Parathyroid adenoma (tissue), 2 donors: Measurements from ENCODE around the gene PBX2.
A peak's percentile ranks its signal among the peaks of the same experiment; 100 is the strongest.

Source experiments
- H2AFZ ChIP-seq: fragments of 300-600 bp; sonication (generic); one replicate; pipeline ENCODE4 v1.7.0; 2017; ENCODE audit warnings: antibody characterized with exemption, mild to moderate bottlenecking
- H3K27ac ChIP-seq: fragments of 300-600 bp; sonication (generic); one replicate; pipeline ENCODE4 v1.7.0; 2017
- H3K27me3 ChIP-seq: fragments of 300-600 bp; sonication (generic); one replicate; pipeline ENCODE4 v1.7.0; 2017; ENCODE audit warnings: low read length; ENCODE audit not compliant: control insufficient read depth, insufficient read depth
- H3K36me3 ChIP-seq: fragments of 300-600 bp; sonication (generic); one replicate; pipeline ENCODE4 v1.7.0; 2017; ENCODE audit warnings: low read length; ENCODE audit not compliant: control insufficient read depth, insufficient read depth
- H3K4me1 ChIP-seq: fragments of 300-600 bp; sonication (generic); one replicate; pipeline ENCODE4 v1.7.0; 2017; ENCODE audit warnings: control low read depth
- H3K4me2 ChIP-seq: fragments of 300-600 bp; sonication (generic); one replicate; pipeline ENCODE4 v1.7.0; 2017; ENCODE audit warnings: low read length
- H3K4me3 ChIP-seq: fragments of 300-600 bp; sonication (generic); one replicate; pipeline ENCODE4 v1.7.0; 2017; ENCODE audit warnings: low read depth, low read length
- H3K79me2 ChIP-seq: fragments of 300-600 bp; sonication (generic); one replicate; pipeline ENCODE4 v1.7.0; 2017; ENCODE audit warnings: control low read depth
- H3K9ac ChIP-seq: fragments of 300-600 bp; sonication (generic); one replicate; pipeline ENCODE4 v1.7.0; 2017; ENCODE audit warnings: mild to moderate bottlenecking
- H3K9me3 ChIP-seq: fragments of 300-600 bp; sonication (generic); one replicate; pipeline ENCODE4 v1.7.0; 2017; ENCODE audit warnings: low read length; ENCODE audit not compliant: control insufficient read depth
- TF ChIP-seq, protein P1 (sequence below): fragments of 300-600 bp; sonication (generic); IDR thresholded peaks from one replicate; pipeline ENCODE4 v1.7.0; 2017; ENCODE audit warnings: antibody characterized with exemption, mild to moderate bottlenecking
- donor health status: primary hyperparathyroidism.

Gene PBX2

DNA sequence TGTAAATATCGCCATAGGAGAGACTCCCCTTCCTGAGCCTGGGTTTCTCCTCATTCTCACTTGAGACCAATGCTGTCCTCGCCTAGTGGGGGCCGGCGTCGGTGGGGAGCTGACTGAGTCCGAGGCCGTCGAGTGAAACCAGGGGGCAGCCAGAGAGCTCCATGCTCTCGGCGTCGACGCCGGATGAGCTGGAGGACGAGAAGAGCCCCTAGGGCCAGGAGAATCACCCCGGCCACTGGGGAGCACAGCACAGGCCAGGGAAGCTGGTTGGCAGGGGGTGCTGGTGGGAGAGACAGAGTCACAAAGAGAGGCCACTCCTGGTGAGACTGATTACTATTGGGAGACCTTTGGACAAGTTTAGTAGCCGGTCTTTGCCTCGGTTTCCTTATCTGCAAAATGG, 8.9 kb upstream of the PBX2 start:
- H3K9ac ChIP-seq = no peak overlapping the region
- no peak overlapping the region for H3K4me3 ChIP-seq
- no peaks in the 10 kb centered on the region for H3K79me2 ChIP-seq
- H3K4me1 ChIP-seq = no peaks in the 10 kb centered on the region
- no peaks in the 10 kb centered on the region for H3K36me3 ChIP-seq
- no peaks in the 10 kb centered on the region for H3K9me3 ChIP-seq
- TF ChIP-seq, protein P1, sequence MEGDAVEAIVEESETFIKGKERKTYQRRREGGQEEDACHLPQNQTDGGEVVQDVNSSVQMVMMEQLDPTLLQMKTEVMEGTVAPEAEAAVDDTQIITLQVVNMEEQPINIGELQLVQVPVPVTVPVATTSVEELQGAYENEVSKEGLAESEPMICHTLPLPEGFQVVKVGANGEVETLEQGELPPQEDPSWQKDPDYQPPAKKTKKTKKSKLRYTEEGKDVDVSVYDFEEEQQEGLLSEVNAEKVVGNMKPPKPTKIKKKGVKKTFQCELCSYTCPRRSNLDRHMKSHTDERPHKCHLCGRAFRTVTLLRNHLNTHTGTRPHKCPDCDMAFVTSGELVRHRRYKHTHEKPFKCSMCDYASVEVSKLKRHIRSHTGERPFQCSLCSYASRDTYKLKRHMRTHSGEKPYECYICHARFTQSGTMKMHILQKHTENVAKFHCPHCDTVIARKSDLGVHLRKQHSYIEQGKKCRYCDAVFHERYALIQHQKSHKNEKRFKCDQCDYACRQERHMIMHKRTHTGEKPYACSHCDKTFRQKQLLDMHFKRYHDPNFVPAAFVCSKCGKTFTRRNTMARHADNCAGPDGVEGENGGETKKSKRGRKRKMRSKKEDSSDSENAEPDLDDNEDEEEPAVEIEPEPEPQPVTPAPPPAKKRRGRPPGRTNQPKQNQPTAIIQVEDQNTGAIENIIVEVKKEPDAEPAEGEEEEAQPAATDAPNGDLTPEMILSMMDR = no peak
- H2AFZ ChIP-seq = no peak overlapping the region
- no peak overlapping the region for H3K4me2 ChIP-seq
- no peaks in the 10 kb centered on the region for H3K27me3 ChIP-seq
- no peak overlapping the region for H3K27ac ChIP-seq

DNA sequence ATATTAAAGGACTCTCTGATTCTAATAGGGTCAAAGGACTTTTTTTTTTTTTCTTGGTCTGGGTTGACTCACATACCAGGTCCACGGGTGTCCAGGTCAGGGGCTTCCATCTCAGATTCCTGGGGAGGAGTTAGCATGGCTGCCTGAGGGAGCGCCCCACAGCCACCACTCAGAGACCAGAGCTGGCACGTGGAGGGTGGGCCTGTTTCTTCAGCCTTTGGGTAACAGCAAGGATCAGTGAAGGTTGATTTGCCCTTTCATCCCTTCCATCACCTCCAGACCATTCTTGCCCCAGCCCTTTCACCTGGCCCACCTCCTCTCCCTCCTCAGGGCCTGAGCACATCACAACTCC, 8.3 kb upstream of the PBX2 start:
- no peaks in the 10 kb centered on the region for H3K36me3 ChIP-seq
- TF ChIP-seq, protein P1 = no peak
- H2AFZ ChIP-seq = no peak overlapping the region
- no peaks in the 10 kb centered on the region for H3K79me2 ChIP-seq
- H3K27ac ChIP-seq = no peak overlapping the region
- H3K4me3 ChIP-seq = no peak overlapping the region
- H3K9me3 ChIP-seq = no peaks in the 10 kb centered on the region
- no peaks in the 10 kb centered on the region for H3K27me3 ChIP-seq
- no peaks in the 10 kb centered on the region for H3K4me1 ChIP-seq
- no peak overlapping the region for H3K9ac ChIP-seq
- no peak overlapping the region for H3K4me2 ChIP-seq

DNA sequence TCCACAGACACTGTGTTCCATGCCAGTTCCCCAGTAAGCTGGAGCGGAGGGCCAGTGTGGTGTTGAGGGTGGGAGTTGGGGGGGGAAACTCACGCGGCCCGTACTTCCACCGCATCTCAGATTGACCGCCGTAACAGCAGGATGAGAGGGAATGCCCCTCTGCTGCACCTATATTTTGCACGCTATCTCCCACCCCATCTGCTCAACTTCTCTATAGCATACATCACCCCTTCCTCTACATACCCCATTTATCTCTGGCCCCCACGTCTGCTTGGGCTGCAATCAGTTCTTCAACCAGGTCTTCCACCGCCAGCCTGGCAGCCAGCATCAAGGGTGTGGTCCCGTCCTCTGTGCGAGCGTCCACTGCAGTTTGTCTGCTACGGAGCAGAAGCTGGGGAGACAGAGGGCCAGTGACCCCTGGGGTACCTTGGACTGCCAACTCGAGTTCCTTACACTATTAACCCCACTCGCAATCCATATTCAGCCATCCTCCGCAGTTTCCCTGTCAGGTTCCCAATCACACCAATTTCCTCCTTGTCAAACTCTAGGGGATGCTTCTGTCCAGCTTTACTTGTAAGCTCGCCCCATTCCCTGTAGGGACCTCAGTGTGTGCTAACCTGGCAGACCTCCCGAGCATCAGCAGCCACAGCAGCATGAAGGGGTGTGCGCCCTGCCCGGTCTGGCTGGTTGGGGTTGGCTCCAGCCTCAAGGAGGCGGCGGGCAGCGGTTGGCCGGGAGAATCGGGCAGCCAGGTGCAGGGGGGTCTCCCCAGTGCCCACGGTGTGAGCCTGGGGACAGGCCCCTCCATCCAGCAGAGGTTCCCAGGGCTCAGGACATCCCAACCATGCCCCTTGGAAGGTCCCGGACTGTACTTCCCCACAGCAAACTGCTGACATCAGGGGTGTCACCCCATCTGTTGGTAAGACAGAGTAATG, 6.9 kb upstream of the PBX2 start:
- peak overlapping the region; percentile 93 for H2AFZ ChIP-seq
- TF ChIP-seq, protein P1 = no peak
- H3K27ac ChIP-seq = peak overlapping the region; percentile 98
- peak overlapping the region; percentile 94 for H3K9ac ChIP-seq
- no peaks in the 10 kb centered on the region for H3K9me3 ChIP-seq
- no peaks in the 10 kb centered on the region for H3K27me3 ChIP-seq
- no peaks in the 10 kb centered on the region for H3K36me3 ChIP-seq
- no peaks in the 10 kb centered on the region for H3K4me1 ChIP-seq
- H3K4me2 ChIP-seq = peak overlapping the region; percentile 92
- no peaks in the 10 kb centered on the region for H3K79me2 ChIP-seq
- H3K4me3 ChIP-seq = peak overlapping the region; percentile 82

DNA sequence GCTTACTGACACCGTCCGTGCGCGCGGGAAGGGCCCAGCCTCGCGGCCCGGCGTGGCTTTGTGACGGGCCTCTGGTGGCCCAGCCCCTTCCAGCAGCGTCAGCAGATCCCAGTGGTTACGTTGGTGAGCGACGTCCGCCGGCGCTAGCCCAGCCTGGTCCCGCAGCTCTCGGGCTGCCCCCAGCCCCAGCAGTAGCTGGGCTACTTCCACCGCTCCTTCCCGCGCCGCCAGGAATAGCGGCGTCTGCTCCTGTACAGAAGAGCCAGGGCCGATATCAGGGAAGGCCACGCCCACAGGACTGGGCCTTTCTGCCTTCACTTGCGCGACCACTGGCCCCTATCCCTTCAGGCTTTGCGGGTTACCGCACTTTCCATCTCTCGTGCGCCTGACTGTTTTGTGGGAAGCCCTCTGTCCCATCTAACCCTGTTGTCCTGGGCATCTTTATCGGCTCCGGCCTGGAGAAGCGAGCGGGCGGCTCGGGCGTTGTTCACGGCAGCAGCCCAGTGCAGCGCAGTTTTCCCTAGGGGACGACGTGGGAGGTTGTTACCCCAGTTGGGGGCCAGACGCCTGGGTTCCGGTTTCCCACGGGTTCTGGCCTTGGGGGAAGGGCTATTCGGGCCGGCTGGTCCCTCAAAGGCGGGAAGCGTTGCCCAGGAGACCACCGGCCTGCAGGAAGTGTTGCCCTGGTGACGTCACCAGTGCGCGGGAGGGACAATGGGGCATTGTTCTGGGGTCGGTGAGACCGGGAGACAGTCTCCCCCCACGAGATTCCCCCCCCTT, 6.1 kb upstream of the PBX2 start:
- peaks cover under 1% of the 10 kb centered on the region for H3K4me1 ChIP-seq
- H3K4me3 ChIP-seq = peak overlapping the region; percentile 82
- peaks cover under 1% of the 10 kb centered on the region for H3K79me2 ChIP-seq
- no peaks in the 10 kb centered on the region for H3K36me3 ChIP-seq
- H3K4me2 ChIP-seq = peak overlapping the region; percentile 92
- peak overlapping the region; percentile 94 for H3K9ac ChIP-seq
- H3K27ac ChIP-seq = peak overlapping the region; percentile 98
- H3K27me3 ChIP-seq = no peaks in the 10 kb centered on the region
- TF ChIP-seq, protein P1 = no peak
- H3K9me3 ChIP-seq = no peaks in the 10 kb centered on the region
- H2AFZ ChIP-seq = peak overlapping the region; percentile 93
